GM18507 (cell line): ENCODE data around the gene CLEC4M.
"Not testable (repeated sequence)": the region's sequence is repeated elsewhere in the genome, so short reads cannot be mapped to it uniquely, and the experiment has no call there.

Experiments
- DNase-seq: peaks from one replicate; pipeline ENCODE4 v3.0.0; 2011; ENCODE audit warnings: low read depth; ENCODE audit not compliant: insufficient read length; ENCODE audit errors: extremely low spot score
- FAIRE-seq: peaks from 2 replicates; lab custom pipeline; 2011; peaks lifted over from hg19 to GRCh38; lab: Jason Lieb, UNC

CLEC4M gene

DNA sequence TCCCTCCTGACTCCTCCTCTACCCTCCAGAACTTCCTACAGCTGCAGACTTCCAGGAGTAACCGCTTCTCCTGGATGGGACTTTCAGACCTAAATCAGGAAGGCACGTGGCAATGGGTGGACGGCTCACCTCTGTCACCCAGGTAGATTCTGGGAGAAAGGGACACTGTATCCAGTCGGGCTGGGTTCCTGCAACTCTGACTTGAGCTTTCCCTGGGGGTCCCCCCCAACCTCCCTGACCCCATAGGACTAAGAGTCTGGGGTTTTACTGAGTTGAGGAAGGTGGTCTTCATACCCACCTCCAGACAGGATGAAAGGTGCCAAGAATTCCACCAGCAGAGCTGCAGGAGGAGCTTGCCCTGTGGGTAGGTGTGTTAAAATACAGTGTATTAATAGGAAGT, 4.4 kb downstream of the CLEC4M start:
- no peak for DNase-seq
- FAIRE-seq, result no peak

DNA sequence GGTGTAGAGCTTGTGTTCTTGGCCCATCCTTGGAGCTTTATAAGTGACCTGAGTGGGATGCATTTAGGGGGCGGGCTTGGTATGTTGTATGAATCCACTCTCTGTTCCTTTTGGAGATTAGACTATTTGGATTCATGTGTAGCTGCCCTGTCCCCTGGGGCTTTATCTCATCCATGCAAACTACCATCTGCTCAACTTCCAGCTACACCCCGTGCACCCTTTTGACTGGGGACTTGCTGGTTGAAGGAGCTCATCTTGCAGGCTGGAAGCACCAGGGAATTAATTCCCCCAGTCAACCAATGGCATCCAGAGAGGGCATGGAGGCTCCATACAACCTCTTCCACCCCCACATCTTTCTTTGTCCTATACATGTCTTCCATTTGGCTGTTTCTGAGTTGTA, 6.1 kb downstream of the CLEC4M start:
- DNase-seq, result no peak
- FAIRE-seq, result no peak

DNA sequence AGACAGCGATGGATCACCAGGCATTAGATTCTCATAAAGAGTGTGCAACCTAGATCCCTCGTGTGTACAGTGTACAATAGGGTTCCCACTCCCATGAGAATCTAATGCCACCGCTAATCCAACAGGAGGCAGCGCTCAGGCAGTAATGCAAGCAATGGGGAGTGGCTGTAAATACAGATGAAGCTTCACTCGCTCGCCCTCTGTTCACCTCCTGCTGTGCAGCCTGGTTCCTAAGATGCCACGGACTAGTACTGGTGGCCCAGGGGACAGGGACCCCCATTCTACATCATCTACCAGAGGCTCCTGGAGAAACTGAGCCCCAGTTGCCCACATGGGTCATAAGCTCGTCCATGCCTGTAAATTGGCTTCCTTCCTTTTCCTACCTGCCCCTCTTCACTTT, 8.0 kb downstream of the CLEC4M start:
- DNase-seq, result no peak
- no peak for FAIRE-seq

DNA sequence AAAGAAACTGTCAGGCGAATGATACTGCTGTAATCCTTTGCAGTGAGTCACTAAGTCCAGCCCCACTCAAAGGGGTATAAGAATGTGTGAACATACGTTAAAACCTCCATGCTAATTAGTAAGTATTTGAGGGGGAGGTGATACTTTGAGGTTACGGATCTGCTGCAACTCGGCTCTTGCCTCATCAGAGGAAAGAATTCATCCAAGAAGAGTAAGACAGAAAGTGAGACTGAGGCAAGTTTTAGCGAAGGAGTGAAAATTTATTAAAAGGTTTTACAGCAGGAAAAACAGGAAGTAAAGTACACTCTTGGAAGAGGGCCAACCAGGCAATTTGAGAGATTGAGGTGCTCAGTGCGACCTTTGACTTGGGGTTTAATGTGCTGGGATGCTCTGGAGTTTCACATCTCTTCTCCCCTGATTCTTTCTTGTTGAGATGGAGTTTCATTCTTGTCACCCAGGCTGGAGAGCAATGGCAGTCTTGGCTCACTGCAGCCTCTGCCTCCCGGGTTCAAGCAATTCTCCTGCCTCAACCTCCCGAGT, 9.8 kb downstream of the CLEC4M start:
- FAIRE-seq, result peak; percentile 95
- DNase-seq, result peak; percentile 30

DNA sequence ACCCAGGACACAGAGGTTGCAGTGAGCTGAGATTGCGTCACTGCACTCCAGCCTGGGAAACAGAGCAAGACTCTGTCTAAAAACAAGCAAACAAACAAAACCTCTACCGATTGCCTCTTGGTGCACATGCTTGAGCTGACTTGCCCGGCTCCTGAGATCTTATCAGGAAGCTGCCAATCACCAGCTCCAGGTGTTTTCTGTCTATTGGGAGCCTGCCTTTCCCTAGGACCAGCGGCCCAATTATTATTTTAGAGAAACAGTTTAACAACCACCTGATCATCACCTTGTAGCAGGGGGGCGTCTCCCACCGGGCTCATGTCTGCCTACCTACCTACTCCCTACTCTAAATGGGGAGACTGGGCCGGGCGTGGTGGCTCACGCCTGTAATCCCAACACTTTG, 10.8 kb downstream of the CLEC4M start:
- FAIRE-seq (no peak), DNase-seq (no peak)

DNA sequence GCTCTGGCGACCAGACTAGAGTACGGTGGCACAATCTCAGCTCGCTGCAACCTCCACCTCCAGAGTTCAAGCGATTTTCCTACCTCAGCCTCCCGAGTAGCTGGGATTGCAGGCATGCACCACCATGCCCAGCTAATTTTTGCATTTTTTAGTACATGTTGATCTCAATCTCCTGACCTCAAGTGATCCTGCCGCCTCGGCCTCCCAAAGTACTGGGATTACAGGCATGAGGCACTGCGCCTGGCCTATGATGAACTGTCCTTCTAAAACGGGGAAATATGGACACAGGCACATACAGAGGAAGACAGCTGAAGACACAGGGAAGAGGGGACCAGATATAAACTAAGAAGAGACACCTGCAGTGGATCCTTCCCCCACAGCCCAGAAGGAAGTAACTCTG, 12.7 kb downstream of the CLEC4M start:
- no peak for DNase-seq
- FAIRE-seq, result no peak

DNA sequence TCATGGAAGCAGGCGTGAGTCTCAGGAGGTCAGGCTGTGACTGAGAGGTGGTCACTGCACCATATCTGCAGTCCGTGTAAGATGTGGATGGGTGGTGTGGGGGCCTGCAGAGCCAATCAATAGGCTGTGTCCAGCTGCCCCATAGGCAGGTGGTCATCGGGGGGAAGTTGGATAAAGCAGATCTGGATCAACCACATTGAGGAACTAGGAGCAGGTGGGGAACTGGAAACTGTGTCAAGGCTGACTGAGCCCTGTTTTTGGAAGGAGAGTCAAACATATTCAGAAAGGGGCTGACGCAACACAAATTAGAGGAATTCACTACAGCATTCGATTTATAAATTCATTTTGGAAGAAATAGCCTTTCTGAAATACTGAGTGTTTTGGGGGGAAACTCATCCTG, 15.0 kb downstream of the CLEC4M start:
- DNase-seq, result no peak

DNA sequence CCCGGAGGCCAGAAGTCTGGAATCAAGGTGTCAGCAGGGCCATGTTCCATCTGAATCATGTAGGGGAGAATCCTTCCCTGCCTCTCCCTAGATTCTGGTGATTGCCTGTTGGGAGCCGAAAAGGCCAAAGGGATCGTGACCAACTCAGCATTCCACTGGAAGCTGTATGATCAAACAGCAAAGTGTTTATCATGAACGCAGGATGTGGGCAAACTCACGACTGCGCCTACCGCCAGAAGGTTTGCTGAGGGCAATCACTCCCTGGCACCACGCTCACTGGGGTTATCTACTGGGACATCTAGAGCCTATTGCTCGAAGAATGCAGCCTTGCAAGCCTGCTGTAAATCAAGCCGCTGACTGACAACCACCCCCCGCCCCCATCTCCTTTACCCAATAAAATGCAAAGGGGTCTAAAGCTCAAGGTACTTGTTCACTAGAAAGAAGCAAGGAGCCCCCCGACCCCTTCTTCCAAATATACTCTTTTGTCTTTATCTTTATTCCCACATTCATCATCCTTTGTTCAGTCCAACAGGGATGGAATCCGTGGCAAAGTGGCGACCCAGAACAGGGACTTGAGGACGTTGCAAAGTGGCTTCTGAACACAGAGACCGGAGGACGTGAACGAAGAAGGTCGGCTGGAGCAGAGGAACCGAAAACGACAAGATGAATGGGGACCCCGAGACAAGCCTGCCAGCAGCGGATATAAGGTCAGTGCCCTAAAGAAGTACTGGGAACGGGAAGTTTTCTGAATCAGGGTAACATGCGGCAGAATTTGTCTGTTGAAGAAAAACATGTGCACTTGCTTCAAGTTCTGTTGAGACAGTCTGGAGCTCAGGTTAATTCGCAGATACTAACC, 16.8 kb downstream of the CLEC4M start:
- FAIRE-seq, result no peak
- DNase-seq, result no peak

More for the DNA sequence above, 15.0 kb downstream of the CLEC4M start:
- FAIRE-seq, result no peak

DNA sequence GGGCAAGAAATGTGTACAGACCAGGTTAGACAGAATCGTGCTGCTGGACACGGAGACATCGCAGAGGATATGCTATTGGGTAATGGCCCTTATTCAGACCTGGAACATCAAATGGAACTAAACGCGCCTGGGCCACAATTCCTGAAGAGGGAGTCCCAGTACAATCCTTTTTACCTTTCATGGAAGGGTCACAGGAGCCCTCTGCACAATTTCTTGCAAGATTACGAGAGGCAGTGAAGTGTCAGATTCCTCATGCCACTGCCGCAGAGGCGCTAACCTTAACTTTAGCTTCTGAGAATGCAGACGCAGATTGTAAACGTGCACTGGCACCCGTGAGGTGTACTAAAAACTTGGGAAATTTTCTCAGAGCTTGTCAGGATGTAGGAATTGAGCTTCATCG, 18.1 kb downstream of the CLEC4M start:
- FAIRE-seq, result no peak
- no peak for DNase-seq

DNA sequence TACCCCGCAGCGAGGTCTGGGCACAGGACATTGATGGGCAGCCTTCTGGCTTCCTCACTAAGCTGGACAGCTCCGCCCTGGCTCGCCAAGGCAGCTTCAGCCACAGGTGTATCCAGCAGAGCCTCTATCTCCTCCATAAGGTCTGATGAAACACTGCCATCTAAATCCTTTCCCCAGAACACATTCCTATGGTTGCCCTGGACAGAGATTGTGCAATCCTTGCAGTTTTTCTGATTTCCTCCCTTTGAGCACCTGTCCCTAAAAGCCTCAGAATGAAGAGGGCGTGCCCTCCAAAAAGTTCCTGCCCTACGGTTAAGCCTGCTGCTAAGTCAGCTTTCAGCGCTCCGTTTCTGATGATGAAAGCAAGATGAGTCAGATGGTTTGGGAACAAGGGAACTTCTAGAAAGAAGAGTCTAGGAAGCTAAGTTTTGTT, 21.0 kb downstream of the CLEC4M start:
- DNase-seq, result no peak
- no peak for FAIRE-seq

DNA sequence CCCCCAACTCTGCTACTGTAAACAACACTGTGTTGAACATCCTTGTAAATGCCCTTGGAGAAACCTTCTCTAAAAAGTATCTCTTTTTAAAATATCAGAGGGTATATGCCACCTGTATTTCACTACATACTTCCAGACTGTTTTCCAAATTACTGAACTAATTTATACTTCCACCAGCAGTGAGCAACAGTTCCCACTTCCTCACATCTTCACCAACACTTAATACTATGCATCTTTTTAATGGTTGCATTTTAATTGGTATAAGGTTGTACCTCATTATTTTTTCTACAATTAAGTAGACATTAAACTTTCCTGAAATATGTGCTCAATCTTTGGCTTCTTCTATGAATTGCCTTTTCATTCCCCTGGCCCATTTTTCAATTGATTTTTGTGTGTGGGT, 21.8 kb downstream of the CLEC4M start:
- DNase-seq, result no peak
- no peak for FAIRE-seq

DNA sequence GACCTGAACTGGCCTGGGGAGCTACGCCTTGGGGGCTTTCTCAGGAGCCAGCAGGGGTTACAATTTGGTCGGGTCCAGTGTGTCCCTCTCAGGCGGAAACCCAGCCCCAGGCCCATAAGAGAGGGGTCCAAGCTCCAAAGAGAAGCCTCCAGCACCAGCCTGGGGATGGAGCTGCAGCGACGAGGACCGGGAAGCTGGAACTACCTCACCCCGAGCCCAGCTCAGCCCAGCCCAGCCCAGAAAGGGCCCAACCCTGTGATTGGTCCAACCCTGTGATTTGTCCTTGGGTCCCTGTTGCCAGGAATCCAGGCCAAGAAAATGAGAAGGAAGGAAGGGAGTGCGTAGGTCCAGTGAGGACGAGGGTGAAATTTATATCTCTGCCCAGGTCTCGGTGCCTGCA, 24.1 kb downstream of the CLEC4M start:
- FAIRE-seq (no peak), DNase-seq (no peak)

DNA sequence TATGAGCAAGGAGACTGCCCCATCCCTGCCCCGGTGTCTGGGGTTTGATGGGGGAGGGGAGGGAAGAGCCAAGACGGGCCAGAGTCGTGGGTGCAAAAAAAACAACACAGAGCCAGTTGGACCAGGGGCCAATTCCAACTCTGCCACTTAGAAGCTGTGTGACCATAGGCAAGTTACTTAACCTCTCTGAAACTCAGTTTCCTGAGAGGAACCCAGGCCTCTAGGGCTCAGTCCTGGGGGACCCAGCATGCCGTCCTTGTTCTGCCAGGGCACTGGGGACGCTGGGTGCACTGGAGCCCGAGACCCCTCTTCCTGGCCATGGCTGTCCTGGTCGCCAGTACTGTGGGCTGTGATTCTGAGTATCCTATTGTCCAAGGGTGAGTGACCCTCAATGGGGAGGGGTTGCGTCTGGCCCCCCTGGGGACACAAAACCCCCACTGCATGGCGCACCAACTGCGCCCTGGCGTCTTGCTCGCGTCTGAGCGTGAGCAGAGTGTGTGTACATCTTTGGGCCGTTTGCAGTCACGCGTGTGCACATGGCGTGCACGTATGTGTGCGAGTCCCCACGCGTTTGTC, 24.6 kb downstream of the CLEC4M start:
- DNase-seq (no peak), FAIRE-seq (no peak)

DNA sequence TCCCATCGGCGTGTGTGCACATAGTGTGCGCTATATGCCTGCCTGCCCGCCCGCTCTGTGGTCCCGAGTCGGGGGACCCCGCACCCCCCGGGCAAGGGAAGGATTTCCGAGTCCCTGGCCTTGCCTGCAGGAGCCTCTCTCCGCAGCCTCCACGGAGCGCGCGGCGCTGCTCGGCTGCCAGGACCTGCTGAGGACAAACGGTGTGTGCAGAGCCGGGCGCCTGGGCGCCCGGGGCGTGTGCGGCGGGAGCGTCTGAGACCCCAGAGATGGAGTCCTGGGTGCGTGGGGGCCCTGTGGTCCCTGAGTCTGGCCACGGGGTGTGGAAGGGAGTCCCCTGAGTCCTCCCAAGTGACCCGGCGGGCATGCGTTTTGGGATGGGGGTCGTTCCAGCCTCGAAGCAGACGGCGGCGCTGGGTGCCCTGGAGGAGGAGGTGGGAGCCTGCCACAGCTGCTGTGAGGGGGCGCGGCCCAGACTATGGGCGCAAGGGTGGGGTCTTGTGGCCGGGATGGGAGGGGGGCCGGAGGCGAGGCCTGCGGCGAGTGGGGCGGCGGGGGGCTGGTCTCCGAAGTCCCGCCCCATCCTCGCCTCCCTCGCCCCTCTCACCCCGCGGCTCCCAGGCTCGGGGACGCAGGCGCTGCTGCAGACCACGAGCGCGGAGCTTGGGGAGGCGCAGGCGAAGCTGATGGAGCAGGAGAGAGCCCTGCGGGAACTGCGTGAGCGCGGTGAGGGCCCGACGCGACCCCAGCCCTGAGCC, 25.3 kb downstream of the CLEC4M start:
- FAIRE-seq, result no peak
- DNase-seq, result no peak

DNA sequence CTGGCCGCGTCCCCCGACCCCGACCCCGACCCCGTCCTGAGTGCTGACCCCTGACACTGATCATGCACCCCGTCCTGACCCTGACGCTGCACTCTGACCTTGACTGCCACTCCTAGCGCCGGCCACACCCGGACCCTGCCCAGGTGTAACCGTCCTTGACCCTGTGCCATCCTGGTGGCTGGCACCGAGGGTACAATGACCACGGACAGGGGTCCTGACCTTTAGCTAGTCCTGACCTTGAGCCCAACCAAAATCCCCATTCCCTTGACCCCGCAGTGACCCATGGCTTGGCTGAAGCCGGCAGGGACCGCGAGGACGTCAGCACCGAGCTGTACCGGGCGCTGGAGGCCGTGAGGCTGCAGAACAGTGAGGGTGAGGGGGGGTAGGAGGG, 25.9 kb downstream of the CLEC4M start:
- DNase-seq (no peak), FAIRE-seq (no peak)

DNA sequence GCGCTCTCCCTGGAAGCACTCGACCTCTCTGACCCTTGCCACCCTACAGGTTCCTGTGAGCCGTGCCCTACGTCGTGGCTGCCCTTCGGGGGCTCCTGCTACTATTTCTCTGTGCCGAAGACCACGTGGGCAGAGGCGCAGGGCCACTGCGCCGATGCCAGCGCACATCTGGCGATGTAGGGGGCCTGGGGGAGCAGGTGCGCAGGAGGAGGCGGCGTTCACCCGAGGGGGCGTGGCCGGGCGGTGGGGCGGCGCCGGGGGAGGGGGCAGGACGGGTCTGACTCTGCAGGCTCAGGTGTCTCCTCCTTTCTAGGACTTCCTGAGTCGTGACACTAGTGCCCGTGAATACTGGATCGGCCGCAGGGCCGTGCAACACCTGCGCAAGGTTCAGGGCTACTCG, 26.4 kb downstream of the CLEC4M start:
- FAIRE-seq, result no peak
- DNase-seq, result no peak

DNA sequence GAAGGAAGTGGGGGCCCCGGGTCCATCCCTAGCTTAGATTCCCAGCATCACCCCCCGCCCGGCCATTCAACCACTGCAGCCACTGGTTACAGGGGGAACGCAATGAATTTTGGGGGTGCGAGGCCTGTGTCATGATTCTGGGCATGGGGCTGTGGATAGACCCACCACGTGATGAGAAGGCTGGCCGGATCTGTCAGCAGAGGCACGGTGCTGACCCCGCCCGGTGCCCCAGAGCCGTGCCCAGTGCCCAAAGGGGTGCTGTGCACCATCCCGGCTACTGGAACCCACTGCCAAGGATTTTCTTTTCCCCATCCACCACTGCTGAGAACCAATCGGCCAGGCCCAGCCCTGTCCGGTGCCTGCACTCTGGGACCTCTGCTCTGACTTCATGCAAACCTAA, 27.4 kb downstream of the CLEC4M start:
- FAIRE-seq (no peak), DNase-seq (no peak)

DNA sequence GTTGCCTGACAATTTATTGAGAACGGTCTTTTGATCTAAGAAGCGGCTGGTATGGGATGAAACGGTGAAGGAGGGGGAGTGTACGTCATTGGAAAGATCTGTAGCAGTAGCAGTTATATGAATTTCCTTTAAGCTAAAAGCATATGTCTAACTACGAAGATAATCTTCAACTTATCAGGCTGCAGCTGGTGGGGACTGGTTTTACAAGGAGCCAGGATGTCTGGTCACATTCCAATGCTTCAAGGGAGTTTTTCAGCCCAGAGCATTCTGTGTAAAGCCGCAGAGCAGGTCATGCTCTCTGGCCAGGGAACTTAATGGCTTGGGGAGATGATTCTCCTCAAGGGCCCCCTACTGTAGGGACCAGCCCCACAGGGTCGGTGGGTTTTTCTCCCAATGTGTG, 29.2 kb downstream of the CLEC4M start:
- no peak for DNase-seq
- FAIRE-seq, result no peak

DNA sequence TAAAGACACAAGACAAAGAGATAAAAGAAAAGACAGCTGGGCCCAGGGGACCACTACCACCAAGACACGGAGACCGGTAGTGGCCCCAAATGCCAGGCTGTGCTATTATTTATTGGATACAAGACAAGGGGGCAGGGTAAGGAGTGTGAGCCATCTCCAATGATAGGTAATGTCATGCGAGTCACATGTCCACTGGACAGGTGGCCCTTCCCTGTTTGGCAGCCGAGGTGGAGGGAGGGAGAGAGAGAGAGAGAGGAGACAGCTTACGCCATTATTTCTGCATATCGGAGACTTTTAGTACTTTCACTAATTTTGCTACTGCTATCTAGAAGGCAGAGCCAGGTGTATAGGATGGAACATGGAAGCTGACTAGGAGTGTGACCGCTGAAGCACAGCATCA, 29.7 kb downstream of the CLEC4M start:
- FAIRE-seq, DNase-seq: not testable (repeated sequence)

DNA sequence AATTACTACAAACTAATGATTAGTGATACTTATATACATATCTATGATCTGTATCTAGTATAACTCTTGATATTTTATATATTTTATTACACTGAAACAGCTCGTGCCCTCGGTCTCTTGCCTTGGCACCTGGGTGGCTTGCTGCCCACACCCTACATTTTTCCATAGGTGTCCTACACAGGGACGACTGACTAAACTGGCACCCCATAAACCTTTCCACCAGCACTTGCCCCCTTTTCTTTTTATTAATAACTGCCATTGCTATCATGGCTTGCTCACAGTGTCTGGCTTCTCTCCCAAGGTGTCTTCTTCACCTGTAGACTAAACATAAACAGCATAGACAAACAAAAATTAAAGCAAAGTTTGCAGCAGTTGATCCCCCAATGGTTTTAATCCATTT, 30.4 kb downstream of the CLEC4M start:
- DNase-seq, result no peak
- no peak for FAIRE-seq
